ENCODE measurements around the gene FZD10.

Gene FZD10

GRCh38 chr12:130139567-130140421 is 22.5 kb upstream of the FZD10 start:
- DNase-seq = no peak
- no peaks in the 10 kb centered on the region for H3K4me1 Mint-ChIP-seq
- peaks cover 7% of the 10 kb centered on the region for H3K9me3 Mint-ChIP-seq
- peaks cover 17% of the 10 kb centered on the region for H3K27me3 Mint-ChIP-seq
- no peaks in the 10 kb centered on the region for H3K36me3 Mint-ChIP-seq
- CTCF ChIA-PET = no interaction called here
- no peak overlapping the region for H3K4me3 Mint-ChIP-seq
- no peak overlapping the region for H3K27ac Mint-ChIP-seq

GRCh38 chr12:130141105-130141504 is 21.2 kb upstream of the FZD10 start:
- no peak overlapping the region for H3K4me3 Mint-ChIP-seq
- H3K4me1 Mint-ChIP-seq = no peaks in the 10 kb centered on the region
- CTCF ChIA-PET = no interaction called here
- DNase-seq = no peak
- H3K27ac Mint-ChIP-seq = no peak overlapping the region
- H3K27me3 Mint-ChIP-seq = peaks cover 17% of the 10 kb centered on the region
- H3K36me3 Mint-ChIP-seq = no peaks in the 10 kb centered on the region
- H3K9me3 Mint-ChIP-seq = no peaks in the 10 kb centered on the region

GRCh38 chr12:130141901-130142683 is 20.2 kb upstream of the FZD10 start:
- no peaks in the 10 kb centered on the region for H3K9me3 Mint-ChIP-seq
- no peak overlapping the region for H3K4me3 Mint-ChIP-seq
- no peak overlapping the region for H3K27ac Mint-ChIP-seq
- no peaks in the 10 kb centered on the region for H3K4me1 Mint-ChIP-seq
- no peak for DNase-seq
- peaks cover 12% of the 10 kb centered on the region for H3K27me3 Mint-ChIP-seq
- CTCF ChIA-PET = interaction anchor here (0.6 kb wide), 1 partner anchor 13 kb away, joined by 3 read pairs; no protein-coding TSS in a partner anchor
- no peaks in the 10 kb centered on the region for H3K36me3 Mint-ChIP-seq

GRCh38 chr12:130142736-130143135 is 19.5 kb upstream of the FZD10 start:
- Mint-ChIP-seq H3K27me3 (peaks cover 8% of the 10 kb centered on the region), H3K36me3 (no peaks in the 10 kb centered on the region), H3K9me3 (no peaks in the 10 kb centered on the region), H3K4me3 (no peak overlapping the region), H3K4me1 (no peaks in the 10 kb centered on the region), H3K27ac (no peak overlapping the region)
- CTCF ChIA-PET = interaction anchor here (0.6 kb wide), 1 partner anchor 13 kb away, joined by 3 read pairs; no protein-coding TSS in a partner anchor
- DNase-seq = no peak

GRCh38 chr12:130143136-130143535 is 19.1 kb upstream of the FZD10 start:
- Mint-ChIP-seq H3K9me3 (no peaks in the 10 kb centered on the region), H3K4me3 (no peak overlapping the region), H3K4me1 (no peaks in the 10 kb centered on the region), H3K27ac (no peak overlapping the region), H3K36me3 (no peaks in the 10 kb centered on the region), H3K27me3 (peaks cover 8% of the 10 kb centered on the region)
- CTCF ChIA-PET = no interaction called here
- DNase-seq = no peak

GRCh38 chr12:130144256-130144655 is 18.0 kb upstream of the FZD10 start:
- no peak for DNase-seq
- no peaks in the 10 kb centered on the region for H3K4me1 Mint-ChIP-seq
- no peak overlapping the region for H3K4me3 Mint-ChIP-seq
- peaks cover 12% of the 10 kb centered on the region for H3K27me3 Mint-ChIP-seq
- H3K9me3 Mint-ChIP-seq = no peaks in the 10 kb centered on the region
- CTCF ChIA-PET = interaction anchor here (0.7 kb wide), 1 partner anchor 12 kb away, joined by 3 read pairs; no protein-coding TSS in a partner anchor
- no peak overlapping the region for H3K27ac Mint-ChIP-seq
- H3K36me3 Mint-ChIP-seq = no peaks in the 10 kb centered on the region

- CTCF ChIA-PET = no interaction called here
- DNase-seq = no peak
- no peaks in the 10 kb centered on the region for H3K36me3 Mint-ChIP-seq
- H3K4me3 Mint-ChIP-seq = no peak overlapping the region
- peaks cover 12% of the 10 kb centered on the region for H3K27me3 Mint-ChIP-seq
- no peaks in the 10 kb centered on the region for H3K9me3 Mint-ChIP-seq
- no peaks in the 10 kb centered on the region for H3K4me1 Mint-ChIP-seq
- H3K27ac Mint-ChIP-seq = no peak overlapping the region
Observed at GRCh38 chr12:130145731-130146130, 16.5 kb upstream of the FZD10 start.

GRCh38 chr12:130146176-130146931 is 15.9 kb upstream of the FZD10 start:
- Mint-ChIP-seq H3K27me3 (peaks cover 12% of the 10 kb centered on the region), H3K9me3 (no peaks in the 10 kb centered on the region), H3K27ac (no peak overlapping the region), H3K4me3 (no peak overlapping the region), H3K36me3 (no peaks in the 10 kb centered on the region), H3K4me1 (no peaks in the 10 kb centered on the region)
- DNase-seq = no peak
- CTCF ChIA-PET = no interaction called here

GRCh38 chr12:130147875-130148596 is 14.2 kb upstream of the FZD10 start:
- H3K4me1 Mint-ChIP-seq = no peaks in the 10 kb centered on the region
- no peak for DNase-seq
- CTCF ChIA-PET = no interaction called here
- no peak overlapping the region for H3K27ac Mint-ChIP-seq
- H3K36me3 Mint-ChIP-seq = no peaks in the 10 kb centered on the region
- no peaks in the 10 kb centered on the region for H3K9me3 Mint-ChIP-seq
- H3K4me3 Mint-ChIP-seq = no peak overlapping the region
- H3K27me3 Mint-ChIP-seq = peaks cover 4% of the 10 kb centered on the region

GRCh38 chr12:130151846-130152245 is 10.4 kb upstream of the FZD10 start:
- DNase-seq = peak; percentile 6
- Mint-ChIP-seq H3K36me3 (no peaks in the 10 kb centered on the region), H3K4me3 (no peak overlapping the region), H3K9me3 (no peaks in the 10 kb centered on the region), H3K27me3 (peaks cover 20% of the 10 kb centered on the region), H3K4me1 (no peaks in the 10 kb centered on the region), H3K27ac (no peak overlapping the region)
- CTCF ChIA-PET = no interaction called here

- H3K27me3 Mint-ChIP-seq = peaks cover 24% of the 10 kb centered on the region
- no peak overlapping the region for H3K27ac Mint-ChIP-seq
- no peak overlapping the region for H3K4me3 Mint-ChIP-seq
- H3K4me1 Mint-ChIP-seq = no peaks in the 10 kb centered on the region
- CTCF ChIA-PET = no interaction called here
- no peaks in the 10 kb centered on the region for H3K9me3 Mint-ChIP-seq
- no peaks in the 10 kb centered on the region for H3K36me3 Mint-ChIP-seq
- DNase-seq = no peak
Observed at GRCh38 chr12:130152386-130152785, 9.9 kb upstream of the FZD10 start.

- CTCF ChIA-PET = no interaction called here
- H3K27me3 Mint-ChIP-seq = peaks cover 21% of the 10 kb centered on the region
- no peaks in the 10 kb centered on the region for H3K4me1 Mint-ChIP-seq
- no peak overlapping the region for H3K4me3 Mint-ChIP-seq
- DNase-seq = peak; percentile 4
- H3K27ac Mint-ChIP-seq = no peak overlapping the region
- no peaks in the 10 kb centered on the region for H3K36me3 Mint-ChIP-seq
- H3K9me3 Mint-ChIP-seq = no peaks in the 10 kb centered on the region
Observed at GRCh38 chr12:130153803-130154202, 8.5 kb upstream of the FZD10 start.

GRCh38 chr12:130154276-130155070 is 7.8 kb upstream of the FZD10 start:
- no peak overlapping the region for H3K4me3 Mint-ChIP-seq
- H3K9me3 Mint-ChIP-seq = no peaks in the 10 kb centered on the region
- no peaks in the 10 kb centered on the region for H3K4me1 Mint-ChIP-seq
- no peak overlapping the region for H3K27ac Mint-ChIP-seq
- H3K27me3 Mint-ChIP-seq = peaks cover 20% of the 10 kb centered on the region
- CTCF ChIA-PET = no interaction called here
- peak; percentile 14 for DNase-seq
- no peaks in the 10 kb centered on the region for H3K36me3 Mint-ChIP-seq

All from activated naive CD4-positive, alpha-beta T cell treated with anti-CD3 and anti-CD28 coated beads, Interleukin-2, amount 10 ng/mL, durations not matched to agents 7 days and 5 days (primary cell).